RPMI8226 (cell line): ENCODE results near the gene HDGFL1.

ENCODE experiments used
- DNase-seq: peaks from one replicate; pipeline ENCODE4 v3.0.0-alpha.2; 2015

Gene HDGFL1

DNA sequence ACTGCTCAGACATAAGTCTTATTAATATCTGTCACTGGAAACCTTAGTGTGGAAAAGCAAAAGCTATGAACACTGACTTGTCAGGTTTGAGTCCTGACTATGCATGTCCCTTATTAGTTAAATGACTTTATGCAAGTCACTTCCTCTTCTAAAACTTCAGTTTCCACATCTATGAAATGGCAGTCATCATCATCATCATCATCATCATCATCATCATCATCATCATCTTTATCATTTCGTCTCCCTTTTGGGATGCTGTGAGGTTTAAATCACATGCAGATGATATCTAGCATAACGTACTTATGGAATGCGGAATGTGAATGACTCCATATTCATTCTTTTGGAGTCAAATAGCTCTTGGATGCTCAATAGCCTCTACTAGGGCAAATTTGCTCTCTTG is 24.5 kb downstream of the HDGFL1 start:
- DNase-seq = no peak

GRCh38 chr6:22596011-22596410 is 26.6 kb downstream of the HDGFL1 start:
- no peak for DNase-seq

DNA sequence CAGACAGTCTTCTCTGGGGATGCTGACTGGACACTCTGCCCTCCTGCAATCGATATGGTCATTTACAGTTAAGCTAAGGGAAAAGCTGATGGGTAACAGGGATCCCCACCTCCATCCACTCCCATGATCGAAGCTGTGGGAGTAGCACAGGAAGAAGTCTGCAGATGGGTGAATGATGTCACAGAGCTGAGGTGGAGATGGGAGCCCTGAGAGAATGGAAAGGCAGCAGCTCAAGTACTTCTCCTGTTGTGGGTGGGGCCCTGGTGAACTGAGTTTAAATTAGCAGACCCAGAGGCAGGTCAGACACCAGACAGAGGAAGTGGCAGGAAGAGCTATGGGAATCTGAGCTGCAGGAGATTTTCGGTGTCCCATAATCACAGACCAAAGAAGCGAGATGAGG is 29.0 kb downstream of the HDGFL1 start:
- DNase-seq = no peak

- no peak for DNase-seq
These were observed 30.7 kb downstream of the HDGFL1 start for GRCh38 chr6:22600059-22600458.

GRCh38 chr6:22601984-22602383 is 32.6 kb downstream of the HDGFL1 start:
- DNase-seq = no peak

- no peak for DNase-seq
These were observed 36.4 kb downstream of the HDGFL1 start for GRCh38 chr6:22605736-22606135.

GRCh38 chr6:22610127-22610526 is 40.8 kb downstream of the HDGFL1 start:
- DNase-seq = no peak

GRCh38 chr6:22612236-22612635 is 42.9 kb downstream of the HDGFL1 start:
- DNase-seq = no peak

GRCh38 chr6:22613051-22613450 is 43.7 kb downstream of the HDGFL1 start:
- DNase-seq = no peak

DNA sequence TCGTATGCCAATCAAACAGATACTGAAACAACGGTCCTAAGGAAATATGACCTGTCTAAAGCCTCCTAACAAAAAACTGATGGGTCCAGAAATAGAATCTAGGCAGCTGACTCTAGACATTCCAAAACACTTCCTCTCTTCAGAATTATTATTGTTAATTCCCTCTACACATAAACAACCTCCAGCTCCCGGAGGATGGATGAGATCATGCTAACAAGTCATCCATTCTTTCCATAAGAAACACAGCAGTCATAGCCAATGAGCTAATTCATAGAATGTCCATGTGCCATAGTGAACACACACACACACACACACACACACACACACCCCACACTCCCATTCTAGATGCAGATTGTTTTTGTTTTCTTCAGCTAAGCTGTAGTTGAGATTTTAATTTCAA is 44.3 kb downstream of the HDGFL1 start:
- DNase-seq = no peak

- no peak for DNase-seq
These were observed 45.2 kb downstream of the HDGFL1 start for GRCh38 chr6:22614547-22614946.

- no peak for DNase-seq
These were observed 51.7 kb downstream of the HDGFL1 start for GRCh38 chr6:22621028-22621427.
